Keratinocyte (primary cell): ENCODE measurements around the gene CXXC4. TPM values are rescaled to one million over a fixed set of nuclear protein-coding genes. Genes with fewer than 3 reads are reported as not detected.
A peak's percentile ranks its signal among the peaks of the same experiment; 100 is the strongest.

Experiments
- DNase-seq: peaks from one replicate; pipeline ENCODE4 v3.0.0-alpha.2; 2011; ENCODE audit warnings: low read depth, missing footprints, low spot score
- FAIRE-seq: peaks from 2 replicates; lab custom pipeline; 2011; peaks lifted over from hg19 to GRCh38; lab: Jason Lieb, UNC
- H2AFZ ChIP-seq: 2 replicates; pipeline ENCODE4 v1.6.0; 2012; ENCODE audit warnings: low read length, control low read depth, inconsistent platforms; ENCODE audit not compliant: control insufficient read depth
- H3K27ac ChIP-seq: 2 replicates; pipeline ENCODE4 v1.5.1; 2011; ENCODE audit warnings: low read length; ENCODE audit not compliant: control insufficient read depth, insufficient read depth
- H3K27me3 ChIP-seq: 3 replicates; pipeline ENCODE4 v1.6.0; 2011; ENCODE audit warnings: low read length; ENCODE audit not compliant: control insufficient read depth, insufficient read depth; ENCODE audit errors: extremely low read depth
- H3K36me3 ChIP-seq, 2 experiments: 2 replicates in 1 of 2; 3 replicates in 1 of 2; pipeline ENCODE4 v1.5.1; 2011; ENCODE audit warnings: low read length in 2 of 2, mild to moderate bottlenecking in 1 of 2; ENCODE audit not compliant: control insufficient read depth in 2 of 2, insufficient read depth in 2 of 2; ENCODE audit errors: extremely low read depth in 1 of 2
- H3K4me1 ChIP-seq: 3 replicates; pipeline ENCODE4 v1.5.1; 2011; ENCODE audit warnings: low read length; ENCODE audit not compliant: control insufficient read depth, insufficient read depth; ENCODE audit errors: extremely low read depth
- H3K4me2 ChIP-seq: 3 replicates; pipeline ENCODE4 v1.6.0; 2011; ENCODE audit warnings: low read depth, low read length; ENCODE audit not compliant: control insufficient read depth, insufficient read depth; ENCODE audit errors: extremely low read depth
- H3K4me3 ChIP-seq, 3 experiments: fragments of 200-600 bp in 1 of 3; sonication (generic) in 1 of 3; 2 replicates in 2 of 3; 3 replicates in 1 of 3; pipeline ENCODE4 v1.5.1; 2011 to 2016; ENCODE audit warnings: low read length in 3 of 3, mild to moderate bottlenecking in 3 of 3, control low read depth in 2 of 3, inconsistent platforms in 1 of 3, low read depth in 1 of 3, mixed read lengths in 1 of 3, mixed run types in 1 of 3, moderate library complexity in 1 of 3; ENCODE audit not compliant: control insufficient read depth in 2 of 3, insufficient read depth in 2 of 3; ENCODE audit errors: extremely low read depth in 1 of 3
- H3K79me2 ChIP-seq: 2 replicates; pipeline ENCODE4 v1.6.0; 2012; ENCODE audit warnings: low read length; ENCODE audit not compliant: control insufficient read depth, insufficient read depth
- H3K9ac ChIP-seq: 3 replicates; pipeline ENCODE4 v1.6.0; 2011; ENCODE audit warnings: low read length; ENCODE audit not compliant: control insufficient read depth, insufficient read depth; ENCODE audit errors: extremely low read depth
- H3K9me1 ChIP-seq: 3 replicates; pipeline ENCODE4 v1.6.0; 2011; ENCODE audit warnings: low read length; ENCODE audit not compliant: control insufficient read depth, insufficient read depth; ENCODE audit errors: extremely low read depth
- H3K9me3 ChIP-seq: 2 replicates; pipeline ENCODE4 v1.5.1; 2012; ENCODE audit warnings: low read depth, low read length; ENCODE audit not compliant: control insufficient read depth
- H4K20me1 ChIP-seq: 3 replicates; pipeline ENCODE4 v1.6.0; 2011; ENCODE audit warnings: low read length; ENCODE audit not compliant: control insufficient read depth, insufficient read depth; ENCODE audit errors: extremely low read depth
- CTCF ChIP-seq, 3 experiments: IDR thresholded peaks in 1 of 3; conservative IDR thresholded peaks in 1 of 3; optimal IDR thresholded peaks in 1 of 3; 2 replicates in 2 of 3; 3 replicates in 1 of 3; pipeline versions ENCODE3 to v1.5.1; 2011; ENCODE audit warnings: low read length in 3 of 3, mild to moderate bottlenecking in 3 of 3, moderate library complexity in 2 of 3, control low read depth in 1 of 3, inconsistent platforms in 1 of 3; ENCODE audit not compliant: insufficient read depth in 2 of 3; ENCODE audit errors: extremely low read depth in 1 of 3
- EZH2 ChIP-seq: IDR thresholded peaks from one replicate; pipeline ENCODE4 v1.6.1; 2012; ENCODE audit warnings: inconsistent platforms, mild to moderate bottlenecking, low read length, moderate library complexity
- dilution Hi-C: fragments of 300-500 bp; cut with MboI; formaldehyde crosslinking; loops from one replicate; pipeline ENCODE4 v1.7.0; 2020; ENCODE audit warnings: low sequenced_read_pairs; ENCODE audit not compliant: extremely low pct_ligation_motif_present
- polyA plus RNA-seq, 5 experiments: library from polyadenylated mRNA; depleted of rRNA in 3 of 5; stranded (reverse) in 3 of 5; stranded (forward) in 1 of 5; unstranded in 1 of 5; fragments of >200 nt; gene quantifications; 1 replicate in 1 of 5; 2 replicates in 3 of 5; 3 replicates in 1 of 5; pipeline versions ENCODE4 v1.2.1 to v1.2.3, GENCODE V29; 2011 to 2012; ENCODE audit warnings: missing spikeins in 2 of 5, low read depth in 1 of 5, low replicate concordance in 1 of 5

CXXC4 gene
- polyA plus RNA-seq, 1 donor (not counting 4 experiments of a cell fraction or from before 2014, with no cell fraction given) = 0.01 TPM

GRCh38 chr4:104493081-104493831, 1.4 kb downstream of the CXXC4 start:
- Histone ChIP-seq H3K4me1 (no peaks in the 10 kb centered on the region), H3K36me3 (no peaks in the 10 kb centered on the region), H3K27ac (no peak overlapping the region), H3K4me2 (no peak overlapping the region), H3K9me3 (no peaks in the 10 kb centered on the region), H2AFZ (no peak overlapping the region), H3K79me2 (no peaks in the 10 kb centered on the region), H4K20me1 (no peaks in the 10 kb centered on the region), H3K9ac (no peak overlapping the region), H3K27me3 (peaks cover 42% of the 10 kb centered on the region), H3K4me3 (no peak overlapping the region), H3K9me1 (no peaks in the 10 kb centered on the region)
- TF ChIP-seq CTCF (optimal IDR thresholded peaks at IDR 0.05 in 1 of 3, IDR thresholded peaks at IDR 0.05 in 1 of 3, conservative IDR thresholded peaks at IDR 0.05 in 1 of 3; ENCODE audit: extremely low read depth in 1 of 3, insufficient read depth in 2 of 3, low read length in 3 of 3) (no peak), EZH2 (no peak)
- FAIRE-seq (no peak), DNase-seq (no peak)
- dilution Hi-C loops = no loop called here

- no peaks in the 10 kb centered on the region for H4K20me1 ChIP-seq
- no peaks in the 10 kb centered on the region for H3K9me1 ChIP-seq
- H3K79me2 ChIP-seq = no peaks in the 10 kb centered on the region
- H3K36me3 ChIP-seq = no peaks in the 10 kb centered on the region
- no peak overlapping the region for H3K9ac ChIP-seq
- no peaks in the 10 kb centered on the region for H3K9me3 ChIP-seq
- peak; percentile 41 for TF ChIP-seq EZH2
- no peak for TF ChIP-seq CTCF (optimal IDR thresholded peaks at IDR 0.05 in 1 of 3, IDR thresholded peaks at IDR 0.05 in 1 of 3, conservative IDR thresholded peaks at IDR 0.05 in 1 of 3; ENCODE audit: extremely low read depth in 1 of 3, insufficient read depth in 2 of 3, low read length in 3 of 3)
- dilution Hi-C loops = no loop called here
- H3K27me3 ChIP-seq = peaks cover 42% of the 10 kb centered on the region
- H3K4me1 ChIP-seq = no peaks in the 10 kb centered on the region
- no peak for FAIRE-seq
- peak overlapping the region; percentile 27 for H3K4me2 ChIP-seq
- no peak overlapping the region for H3K27ac ChIP-seq
- H3K4me3 ChIP-seq = no peak overlapping the region
- H2AFZ ChIP-seq = no peak overlapping the region
- DNase-seq = no peak
Measured at GRCh38 chr4:104492183-104492771, 2.4 kb downstream of the CXXC4 start.
